K562 (cell line): ENCODE data around the gene RPL27A. TPM values are rescaled to one million over a fixed set of nuclear protein-coding genes. Genes with fewer than 3 reads are reported as not detected.

Experiments used
- ATAC-seq: fragments of 200-7000 bp; cut with Tn5 transposase; 3 replicates; pipeline ENCODE4 v1.9.1; 2020; ENCODE audit warnings: moderate library complexity
- BruUV-seq: library from RNA; stranded (reverse); fragments of 400-500 nt; replicated peaks from 2 replicates; lab custom pipeline; 2021; lab: Mats Ljungman, UMichigan
- CTCF ChIA-PET: fragments of 300-600 bp; formaldehyde crosslinking; extraction: SDS; loops from one replicate; lab custom pipeline; 2021; ENCODE audit warnings: low intra/inter-chr PET ratio; lab: Yijun Ruan, JAX
- POLR2A ChIA-PET: fragments of 300-600, 350-650 bp; sonication (Branson Sonifier 250); formaldehyde crosslinking; extraction: SDS; loops from one replicate; lab custom pipeline; 2021; ENCODE audit warnings: antibody characterized with exemption, inconsistent platforms; lab: Yijun Ruan, JAX
- DNase-seq, 4 experiments: peaks; one replicate each; pipeline versions ENCODE4 v3.0.0 to v3.0.0-alpha.2; 2011 to 2018; ENCODE audit warnings: low spot score in 3 of 4, mixed read lengths in 3 of 4; ENCODE audit errors: extremely low read depth in 1 of 4
- FAIRE-seq: peaks from 2 replicates; lab custom pipeline; 2011; peaks lifted over from hg19 to GRCh38; lab: Jason Lieb, UNC
- H2AFZ ChIP-seq: 2 replicates; pipeline ENCODE4 v1.6.0; 2011; ENCODE audit warnings: low read depth, low read length, control low read depth, inconsistent platforms
- H3K27ac ChIP-seq: fragments of 200-600 bp; 3 replicates; pipeline ENCODE4 v1.8.0; 2011; ENCODE audit warnings: low read depth, mild to moderate bottlenecking, control low read depth, inconsistent platforms, low read length, moderate library complexity, mixed read lengths; ENCODE audit errors: extremely low read depth
- H3K27me3 ChIP-seq, 2 experiments: fragments of 300-600 bp in 1 of 2; 2 replicates in 1 of 2; 3 replicates in 1 of 2; pipeline versions ENCODE4 v1.6.0 to v1.8.0; 2011; ENCODE audit warnings: inconsistent platforms in 2 of 2, low read length in 2 of 2, mild to moderate bottlenecking in 1 of 2, mixed read lengths in 1 of 2, moderate library complexity in 1 of 2; ENCODE audit not compliant: control insufficient read depth in 2 of 2, insufficient read depth in 2 of 2
- H3K36me3 ChIP-seq: fragments of 300-600 bp; 3 replicates; pipeline ENCODE4 v1.8.0; 2011; ENCODE audit warnings: mild to moderate bottlenecking, low read length, inconsistent platforms; ENCODE audit not compliant: control insufficient read depth, insufficient read depth
- H3K4me1 ChIP-seq, 2 experiments: fragments of 200-600 bp in 1 of 2; replicated peaks in 1 of 2; 2 replicates in 1 of 2; 3 replicates in 1 of 2; pipeline versions ENCODE4 v1.5.1 to v1.8.0; 2011; ENCODE audit warnings: inconsistent platforms in 2 of 2, low read length in 2 of 2, mild to moderate bottlenecking in 1 of 2, mixed read lengths in 1 of 2, moderate library complexity in 1 of 2; ENCODE audit not compliant: control insufficient read depth in 2 of 2, insufficient read depth in 2 of 2
- H3K4me2 ChIP-seq: 2 replicates; pipeline ENCODE4 v1.6.1; 2011; ENCODE audit warnings: low read length, control low read depth, inconsistent platforms, mixed read lengths; ENCODE audit not compliant: insufficient read depth
- H3K4me3 ChIP-seq: fragments of 200-600 bp; sonication (generic), shearing (Covaris generic); 2 replicates; pipeline ENCODE4 v1.5.1; 2016; ENCODE audit warnings: control low read depth, inconsistent platforms
- H3K79me2 ChIP-seq: fragments of 200-600 bp; 3 replicates; pipeline ENCODE4 v1.8.0; 2011; ENCODE audit warnings: low read length, inconsistent platforms; ENCODE audit not compliant: control insufficient read depth, insufficient read depth
- H3K9ac ChIP-seq, 2 experiments: 2 replicates each; pipeline versions ENCODE4 v1.6.0 to v1.6.1; 2011; ENCODE audit warnings: low read depth in 2 of 2, low read length in 2 of 2, control low read depth in 1 of 2, inconsistent platforms in 1 of 2, mild to moderate bottlenecking in 1 of 2, mixed read lengths in 1 of 2; ENCODE audit not compliant: insufficient read depth in 1 of 2
- H3K9me1 ChIP-seq: one replicate; pipeline ENCODE4 v1.6.0; 2011; ENCODE audit warnings: inconsistent platforms, mild to moderate bottlenecking, low read length, moderate library complexity; ENCODE audit not compliant: control insufficient read depth, insufficient read depth
- H3K9me3 ChIP-seq: replicated peaks from 2 replicates; pipeline ENCODE4 v1.5.1; 2011; ENCODE audit warnings: low read depth, low read length, inconsistent platforms; ENCODE audit not compliant: control insufficient read depth, insufficient read depth
- H4K20me1 ChIP-seq: replicated peaks from 2 replicates; pipeline ENCODE4 v1.6.1; 2011; ENCODE audit warnings: low read length, inconsistent platforms, mixed read lengths; ENCODE audit not compliant: control insufficient read depth, insufficient read depth
- ERF ChIP-seq: fragments of 450-650 bp; formaldehyde crosslinking; IDR thresholded peaks from 2 replicates; pipeline ENCODE4 v1.4.0; 2020; ENCODE audit warnings: mild to moderate bottlenecking, mixed read lengths
- NR1H2 ChIP-seq: sonication (generic); formaldehyde crosslinking; IDR thresholded peaks from 2 replicates; pipeline ENCODE4 v1.4.0; 2020; ENCODE audit warnings: mild to moderate bottlenecking, missing genetic modification reagents
- POLR2A ChIP-seq: fragments of 450-650 bp; conservative IDR thresholded peaks from 2 replicates; pipeline ENCODE4 v1.6.1; 2016
- SMARCA4 ChIP-seq: fragments of 450-650 bp; IDR thresholded peaks from 2 replicates; pipeline ENCODE4 v1.6.1; 2016
- SUPT5H ChIP-seq: fragments of 450-650 bp; IDR thresholded peaks from 2 replicates; pipeline ENCODE4 v1.6.1; 2016
- TEAD2 ChIP-seq: fragments of 450-650 bp; IDR thresholded peaks from 2 replicates; pipeline ENCODE4 v1.6.1; 2016; ENCODE audit warnings: missing genetic modification characterization, control low read depth, missing compliant biosample characterization
- ZNF408 ChIP-seq: fragments of 250-450 bp; sonication (Bioruptor Pico); IDR thresholded peaks from 2 replicates; pipeline ENCODE4 v1.4.0; 2020; ENCODE audit warnings: low read depth, mild to moderate bottlenecking, moderate library complexity
- ZNF79 ChIP-seq: fragments of 250-450 bp; sonication (Bioruptor Pico); IDR thresholded peaks from 2 replicates; pipeline ENCODE4 v1.4.0; 2020; ENCODE audit warnings: low read depth, mild to moderate bottlenecking, moderate library complexity
- WGBS: fragments of 100-300 bp; shearing (Covaris generic); methylation state at CpG from one replicate; pipeline ENCODE4 v1.1.6; 2016; ENCODE audit warnings: low coverage, mixed read lengths; ENCODE audit not compliant: insufficient coverage; ENCODE audit errors: missing lambda C conversion rate; 5-methylcytosine and 5-hydroxymethylcytosine counted together
- in situ Hi-C: fragments of 300-500 bp; cut with MboI; formaldehyde crosslinking; loops from 4 replicates; pipeline ENCODE4 v1.15.0; 2018; ENCODE audit warnings: inconsistent platforms, mixed read lengths
- intact Hi-C: fragments of 100-400 bp; cut with micrococcal nuclease; formaldehyde crosslinking; loops from 2 replicates; pipeline ENCODE4 v1.14.2; 2022
- polyA plus RNA-seq, 8 experiments: library from polyadenylated mRNA; depleted of rRNA in 4 of 8; stranded (reverse) in 5 of 8; unstranded in 3 of 8; fragments of >200 nt; fragmentation: Nextera tagmentation in 2 of 8; fragmentation: Illumina TruSeq in 1 of 8; extraction: Ambion mirVana in 2 of 8; extraction: Trizol in 1 of 8; gene quantifications; 2 replicates each; pipeline versions ENCODE4 v1.2.1 to v1.2.3, GENCODE V29; 2011 to 2014; ENCODE audit warnings: inconsistent platforms in 1 of 8, missing spikeins in 1 of 8
- total RNA-seq, 7 experiments: library from RNA; depleted of rRNA in 6 of 7; stranded (reverse); fragments of >200 nt in 6 of 7; fragmentation: Illumina TruSeq in 2 of 7; extraction: Trizol in 2 of 7; gene quantifications; 2 replicates each; pipeline versions ENCODE4 v1.2.1 to v1.2.3, GENCODE V29; 2011 to 2021; ENCODE audit warnings: low replicate concordance in 1 of 7

Gene RPL27A
- total and polyA plus RNA-seq, 9 of the 15 experiments (the other 6 are each of a cell fraction or from before 2014, with no cell fraction given): 790 to 4,241 (median 2,267) TPM

GRCh38 chr11:8693555-8693954, 11.0 kb downstream of the RPL27A start:
- no peaks in the 10 kb centered on the region for H3K27me3 ChIP-seq
- TF ChIP-seq ERF (no peak), SUPT5H (0 out of 2 replicates have a peak, but pooled peaks have one; percentile 2)
- no peak overlapping the region for H3K4me3 ChIP-seq
- H3K4me2 ChIP-seq: no peak overlapping the region
- H3K36me3 ChIP-seq: peaks cover 57% of the 10 kb centered on the region
- intact Hi-C loops: no loop called here
- no peaks in the 10 kb centered on the region for H4K20me1 ChIP-seq
- H3K27ac ChIP-seq: no peak overlapping the region
- peak overlapping the region in 1 of 2 experiments; percentile 31; a peak in 1 of 4 replicates for H3K9ac ChIP-seq
- no TSS peak for BruUV-seq
- peaks cover 2 to 5% of the 10 kb centered on the region in 2 experiments; a peak in 4 of 5 replicates for H3K4me1 ChIP-seq
- no peaks in the 10 kb centered on the region for H3K9me3 ChIP-seq
- POLR2A ChIA-PET: interaction anchor here (0.9 to 2.5 kb wide), 2 partner anchors 8 to 11 kb away, joined by 3 to 15 read pairs; no protein-coding TSS in a partner anchor
- in situ Hi-C loops: no loop called here
- DNase-seq: no peak
- FAIRE-seq: no peak
- CTCF ChIA-PET: no interaction called here
- H3K79me2 ChIP-seq: peaks cover 25% of the 10 kb centered on the region
- no peaks in the 10 kb centered on the region for H3K9me1 ChIP-seq
- no peak overlapping the region for H2AFZ ChIP-seq
- no peak for ATAC-seq
- WGBS: 90% methylated on average over 7 of the region's 7 CpGs

DNA sequence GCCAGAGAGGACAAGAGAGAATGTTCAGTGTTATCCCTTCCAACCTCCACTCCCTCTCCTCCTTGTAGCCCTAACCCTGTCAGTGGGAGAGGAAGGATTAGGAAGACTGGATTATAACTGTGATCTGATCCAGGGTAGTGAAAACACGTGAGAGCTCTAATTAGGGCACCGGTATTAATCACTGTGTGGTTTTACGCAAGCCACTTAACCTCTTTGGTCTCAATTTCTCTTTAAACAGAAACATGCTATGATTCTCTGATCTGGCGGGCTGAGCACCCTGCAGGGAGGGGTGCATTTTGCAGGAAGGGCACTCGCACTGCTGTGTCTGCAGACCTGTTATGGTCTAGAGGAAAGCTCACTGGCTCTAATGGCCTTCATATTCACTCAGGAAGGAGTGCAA, 11.5 kb downstream of the RPL27A start:
- Histone ChIP-seq H3K9me1 (no peaks in the 10 kb centered on the region), H2AFZ (no peak overlapping the region), H3K27ac (no peak overlapping the region), H3K4me2 (no peak overlapping the region), H3K27me3 (no peaks in the 10 kb centered on the region), H4K20me1 (no peaks in the 10 kb centered on the region), H3K36me3 (peaks cover 57% of the 10 kb centered on the region), H3K4me1 (peaks cover 0 to 2% of the 10 kb centered on the region in 2 experiments; a peak in 3 of 5 replicates), H3K79me2 (peaks cover 24% of the 10 kb centered on the region), H3K9ac (no peak overlapping the region), H3K9me3 (no peaks in the 10 kb centered on the region), H3K4me3 (no peak overlapping the region)
- TF ChIP-seq ZNF408: no peak
- TF ChIP-seq NR1H2: no peak
- no peak for TF ChIP-seq TEAD2 (tag)
- no peak for TF ChIP-seq SMARCA4
- 0 out of 2 replicates have a peak, but pooled peaks have one; percentile 2 for TF ChIP-seq POLR2A
- no peak for TF ChIP-seq ZNF79 (CRISPR knock-in tag)
- DNase-seq (no peak), FAIRE-seq (no peak), ATAC-seq (no peak)
- 86% methylated on average over 5 of the region's 5 CpGs for WGBS
- ChIA-PET CTCF (no interaction called here), POLR2A (interaction anchor here (0.6 to 2.5 kb wide), 3 partner anchors 10 to 322 kb away, joined by 3 to 15 read pairs (median 3); no protein-coding TSS in a partner anchor)
- intact Hi-C loops: no loop called here
- in situ Hi-C loops: no loop called here
- no TSS peak for BruUV-seq
